ENCODE measurements around the gene MESP1.

MESP1 gene

DNA sequence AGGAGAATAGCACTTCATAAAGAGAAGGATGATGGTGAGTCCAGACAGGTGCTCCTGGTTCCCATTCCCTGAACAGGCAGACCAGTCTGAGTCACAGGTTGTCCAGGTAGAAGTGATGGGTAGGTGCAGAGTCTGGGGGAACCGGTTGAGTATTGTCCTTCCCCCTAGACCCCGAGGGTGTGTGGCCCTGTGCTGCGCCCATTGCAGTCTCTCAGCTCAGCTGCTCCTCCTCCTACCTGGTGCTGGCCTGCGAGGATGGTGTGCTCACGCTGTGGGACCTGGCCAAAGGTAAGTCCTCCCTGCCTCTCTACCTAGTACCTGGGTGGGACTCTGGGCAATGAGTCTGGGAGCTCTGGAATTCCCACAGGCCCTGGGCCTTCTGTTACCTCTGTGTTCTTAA, 19.8 kb downstream of the MESP1 start:
- no peak overlapping the region for H3K4me3 ChIP-seq (ENCODE audit: insufficient read depth, low read length, poor library complexity, severe bottlenecking)
- H3K9me3 ChIP-seq (ENCODE audit: insufficient read depth, low read length): no peaks in the 10 kb centered on the region
- H3K9me2 ChIP-seq (replicated peaks; ENCODE audit: insufficient read depth, low read length): no peaks in the 10 kb centered on the region
- H2AFZ ChIP-seq (ENCODE audit: low read depth, low read length, severe bottlenecking): no peak overlapping the region
- no peaks in the 10 kb centered on the region for H3K36me3 ChIP-seq (ENCODE audit: low read length)
- TF ChIP-seq, protein P1, sequence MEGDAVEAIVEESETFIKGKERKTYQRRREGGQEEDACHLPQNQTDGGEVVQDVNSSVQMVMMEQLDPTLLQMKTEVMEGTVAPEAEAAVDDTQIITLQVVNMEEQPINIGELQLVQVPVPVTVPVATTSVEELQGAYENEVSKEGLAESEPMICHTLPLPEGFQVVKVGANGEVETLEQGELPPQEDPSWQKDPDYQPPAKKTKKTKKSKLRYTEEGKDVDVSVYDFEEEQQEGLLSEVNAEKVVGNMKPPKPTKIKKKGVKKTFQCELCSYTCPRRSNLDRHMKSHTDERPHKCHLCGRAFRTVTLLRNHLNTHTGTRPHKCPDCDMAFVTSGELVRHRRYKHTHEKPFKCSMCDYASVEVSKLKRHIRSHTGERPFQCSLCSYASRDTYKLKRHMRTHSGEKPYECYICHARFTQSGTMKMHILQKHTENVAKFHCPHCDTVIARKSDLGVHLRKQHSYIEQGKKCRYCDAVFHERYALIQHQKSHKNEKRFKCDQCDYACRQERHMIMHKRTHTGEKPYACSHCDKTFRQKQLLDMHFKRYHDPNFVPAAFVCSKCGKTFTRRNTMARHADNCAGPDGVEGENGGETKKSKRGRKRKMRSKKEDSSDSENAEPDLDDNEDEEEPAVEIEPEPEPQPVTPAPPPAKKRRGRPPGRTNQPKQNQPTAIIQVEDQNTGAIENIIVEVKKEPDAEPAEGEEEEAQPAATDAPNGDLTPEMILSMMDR (IDR thresholded peaks at IDR 0.05; ENCODE audit: insufficient read depth, low read length, poor library complexity, severe bottlenecking): no peak
- no peak for TF ChIP-seq EZH2phosphoT487 (conservative IDR thresholded peaks at IDR 0.05; ENCODE audit: low read length)
- no peak overlapping the region for H3K27ac ChIP-seq (ENCODE audit: low read depth, low read length)
- no peaks in the 10 kb centered on the region for H3F3A ChIP-seq (ENCODE audit: insufficient read depth)
- no peaks in the 10 kb centered on the region for H3K79me2 ChIP-seq (ENCODE audit: insufficient read depth, low read length)
- H3K4me2 ChIP-seq (ENCODE audit: low read depth, low read length, poor library complexity, severe bottlenecking): no peak overlapping the region
- no peaks in the 10 kb centered on the region for H3K27me3 ChIP-seq (ENCODE audit: low read length)
- no peaks in the 10 kb centered on the region for H4K20me1 ChIP-seq (ENCODE audit: low read depth, low read length)
- H3K9ac ChIP-seq (ENCODE audit: low read length): no peak overlapping the region

DNA sequence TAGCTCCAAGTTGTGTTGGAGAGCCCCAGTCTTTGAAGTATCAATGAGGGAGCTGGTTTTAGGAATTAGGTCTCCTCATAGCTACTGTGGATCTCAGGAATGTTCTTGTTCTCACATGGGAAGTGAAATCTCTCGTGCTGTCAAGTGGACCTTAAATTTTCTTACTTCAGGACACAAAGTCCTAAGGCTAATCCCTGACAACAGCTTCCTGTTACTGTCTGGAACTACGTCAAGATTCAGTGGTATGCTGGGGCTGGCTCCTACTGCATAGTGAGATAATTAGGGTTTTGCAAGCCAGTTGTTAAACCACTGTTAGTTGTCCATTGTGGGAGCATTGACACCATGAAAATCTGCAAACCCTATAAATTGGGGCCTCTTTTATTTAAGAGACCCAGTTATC, 22.8 kb downstream of the MESP1 start:
- Histone ChIP-seq H3K9me3 (ENCODE audit: insufficient read depth, low read length) (no peaks in the 10 kb centered on the region), H3K27me3 (ENCODE audit: low read length) (no peaks in the 10 kb centered on the region), H3F3A (ENCODE audit: insufficient read depth) (no peaks in the 10 kb centered on the region), H3K4me3 (ENCODE audit: insufficient read depth, low read length, poor library complexity, severe bottlenecking) (no peak overlapping the region), H3K27ac (ENCODE audit: low read depth, low read length) (no peak overlapping the region), H3K79me2 (ENCODE audit: insufficient read depth, low read length) (no peaks in the 10 kb centered on the region), H2AFZ (ENCODE audit: low read depth, low read length, severe bottlenecking) (no peak overlapping the region), H4K20me1 (ENCODE audit: low read depth, low read length) (no peaks in the 10 kb centered on the region), H3K4me2 (ENCODE audit: low read depth, low read length, poor library complexity, severe bottlenecking) (no peak overlapping the region), H3K9me2 (replicated peaks; ENCODE audit: insufficient read depth, low read length) (no peaks in the 10 kb centered on the region), H3K9ac (ENCODE audit: low read length) (no peak overlapping the region), H3K36me3 (ENCODE audit: low read length) (no peaks in the 10 kb centered on the region; the same call in 1 of the 2 replicates)
- TF ChIP-seq, protein P1 (IDR thresholded peaks at IDR 0.05; ENCODE audit: insufficient read depth, low read length, poor library complexity, severe bottlenecking): no peak
- TF ChIP-seq EZH2phosphoT487 (conservative IDR thresholded peaks at IDR 0.05; ENCODE audit: low read length): no peak

DNA sequence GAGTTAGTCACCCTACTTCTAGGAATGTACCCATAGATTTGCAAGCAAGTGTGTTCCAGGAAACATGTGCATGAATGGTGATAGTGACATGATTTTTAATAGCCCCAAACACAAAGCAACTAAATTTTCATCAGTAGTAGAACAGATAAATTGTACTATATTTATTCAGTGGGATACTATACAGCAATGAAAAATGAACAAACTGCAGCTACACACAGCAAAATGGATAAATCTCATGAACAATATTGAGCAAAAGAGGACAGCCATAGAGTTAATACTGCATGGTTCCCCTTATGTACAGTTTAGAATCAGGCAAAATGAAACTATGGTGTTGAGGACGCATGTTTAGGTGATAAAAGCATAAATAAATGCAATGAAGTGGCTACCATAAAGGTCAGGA, 26.0 kb downstream of the MESP1 start:
- Histone ChIP-seq H3K36me3 (ENCODE audit: low read length) (no peaks in the 10 kb centered on the region; the same call in 1 of the 2 replicates), H3K9ac (ENCODE audit: low read length) (no peak overlapping the region), H4K20me1 (ENCODE audit: low read depth, low read length) (no peaks in the 10 kb centered on the region), H3K4me3 (ENCODE audit: insufficient read depth, low read length, poor library complexity, severe bottlenecking) (no peak overlapping the region), H3K27ac (ENCODE audit: low read depth, low read length) (no peak overlapping the region), H3K9me3 (ENCODE audit: insufficient read depth, low read length) (no peaks in the 10 kb centered on the region), H3F3A (ENCODE audit: insufficient read depth) (no peaks in the 10 kb centered on the region), H3K4me2 (ENCODE audit: low read depth, low read length, poor library complexity, severe bottlenecking) (no peak overlapping the region), H3K9me2 (replicated peaks; ENCODE audit: insufficient read depth, low read length) (no peaks in the 10 kb centered on the region), H3K27me3 (ENCODE audit: low read length) (no peaks in the 10 kb centered on the region), H3K79me2 (ENCODE audit: insufficient read depth, low read length) (no peaks in the 10 kb centered on the region), H2AFZ (ENCODE audit: low read depth, low read length, severe bottlenecking) (no peak overlapping the region)
- TF ChIP-seq, protein P1 (IDR thresholded peaks at IDR 0.05; ENCODE audit: insufficient read depth, low read length, poor library complexity, severe bottlenecking): no peak
- no peak for TF ChIP-seq EZH2phosphoT487 (conservative IDR thresholded peaks at IDR 0.05; ENCODE audit: low read length)
